Activated gamma-delta T cell treated with anti-CD3 and anti-CD28 coated beads, Interleukin-2, amount 50 U/mL, for 16 hours (primary cell): ENCODE data around the gene SLC35E2B.
"Not testable (repeated sequence)": the region's sequence is repeated elsewhere in the genome, so short reads cannot be mapped to it uniquely, and the experiment has no call there.

Source experiments
- DNase-seq: peaks from one replicate; pipeline ENCODE4 v3.0.0-alpha.2; 2020; ENCODE audit warnings: low read depth

Gene SLC35E2B

GRCh38 chr1:1692714-1693647 lies at the start of gene SLC35E2B:
SLC35E2B (minus strand) TSS chr1:1692795; CDS start chr1:1676699, 16,096 bp downstream.
- peak; percentile 97 for DNase-seq

DNA sequence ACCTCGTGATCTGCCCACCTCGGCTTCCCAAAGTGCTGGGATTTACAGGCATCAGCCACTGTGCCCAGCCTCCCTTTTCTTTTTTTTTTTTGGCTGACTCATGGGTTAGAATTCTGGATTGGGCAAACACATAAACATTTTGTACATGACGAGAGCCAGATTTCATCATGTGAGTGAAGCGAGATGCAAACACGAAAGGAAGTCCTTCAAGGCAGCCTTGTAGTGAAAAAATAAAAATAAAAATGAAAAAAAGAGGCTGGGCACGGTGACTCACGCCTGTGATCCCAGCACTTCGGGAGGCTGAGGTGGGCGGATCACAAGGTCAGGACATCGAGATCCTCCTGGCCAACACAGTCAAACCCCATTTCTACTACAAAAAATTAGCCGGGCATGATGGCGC lies 48.4 kb upstream of the SLC35E2B start:
- DNase-seq = not testable (repeated sequence)

DNA sequence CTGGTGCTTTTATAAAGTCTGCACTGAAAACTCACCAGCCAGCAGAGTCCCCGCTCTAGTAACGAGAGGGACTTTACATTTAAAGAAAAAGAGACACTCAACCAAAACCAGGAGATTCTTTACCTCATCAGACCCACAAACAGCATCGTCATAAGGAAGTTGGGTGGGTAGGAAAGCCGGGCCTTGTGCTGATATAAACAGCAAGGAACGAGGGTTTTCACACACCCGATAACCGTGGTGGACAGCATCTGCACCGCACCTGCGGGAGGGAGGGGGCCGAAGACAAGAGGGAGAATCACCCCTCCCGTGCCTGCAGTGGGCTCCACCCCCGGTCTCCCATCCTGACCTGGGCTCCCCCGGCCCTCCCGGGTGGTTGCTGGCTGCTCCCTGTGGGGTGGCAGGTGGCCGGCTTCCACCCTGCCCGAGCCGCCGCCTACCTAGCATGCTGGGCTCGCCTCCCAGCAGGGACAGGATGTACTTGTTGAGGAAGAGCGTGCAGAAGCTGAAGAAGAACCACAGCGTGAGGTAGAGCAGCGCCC lies 46.3 kb upstream of the SLC35E2B start:
- not testable (repeated sequence) for DNase-seq

GRCh38 chr1:1737675-1738590 lies 45.3 kb upstream of the SLC35E2B start:
- DNase-seq = not testable (repeated sequence)

DNA sequence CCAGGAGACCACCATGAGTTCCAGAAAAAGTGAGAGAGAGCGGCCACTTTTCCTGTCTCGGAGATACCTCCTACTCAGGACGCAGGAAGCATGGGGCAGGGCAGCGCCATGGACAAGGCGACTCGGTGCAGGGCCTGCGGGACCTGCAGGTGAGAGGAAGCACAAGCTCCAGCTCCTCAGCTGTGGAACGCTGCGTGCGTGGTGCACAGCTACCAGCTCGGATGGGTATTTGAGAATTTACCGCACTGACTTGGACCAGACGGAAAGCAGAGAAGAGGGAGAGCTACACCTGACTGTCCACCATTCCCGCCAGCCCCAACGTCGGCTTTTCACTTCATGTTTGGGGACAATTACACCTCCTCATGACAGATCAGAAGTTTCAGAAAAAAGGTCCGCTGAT lies 39.8 kb upstream of the SLC35E2B start:
- no peak for DNase-seq

DNA sequence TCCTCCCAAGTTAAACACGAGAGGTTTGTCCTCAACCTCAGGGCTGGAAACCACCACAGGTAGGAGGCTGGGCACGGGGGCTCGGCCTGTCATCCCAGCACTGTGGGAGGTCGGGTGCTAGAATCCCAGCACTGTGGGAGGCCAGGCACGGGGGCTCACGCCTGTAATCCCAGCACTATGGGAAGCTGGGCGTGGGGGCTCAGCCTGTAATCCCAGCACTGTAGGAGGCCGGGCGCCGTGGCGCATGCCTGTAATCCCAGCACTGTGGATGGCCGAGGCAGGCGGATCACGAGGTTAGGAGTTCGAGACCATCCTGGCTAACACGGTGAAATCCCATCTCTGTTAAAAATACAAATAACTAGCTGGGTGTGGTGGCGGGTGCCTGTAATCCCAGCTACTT lies 38.3 kb upstream of the SLC35E2B start:
- DNase-seq = no peak

- DNase-seq = not testable (repeated sequence)
Observed at GRCh38 chr1:1730230-1730629, 37.6 kb upstream of the SLC35E2B start.

DNA sequence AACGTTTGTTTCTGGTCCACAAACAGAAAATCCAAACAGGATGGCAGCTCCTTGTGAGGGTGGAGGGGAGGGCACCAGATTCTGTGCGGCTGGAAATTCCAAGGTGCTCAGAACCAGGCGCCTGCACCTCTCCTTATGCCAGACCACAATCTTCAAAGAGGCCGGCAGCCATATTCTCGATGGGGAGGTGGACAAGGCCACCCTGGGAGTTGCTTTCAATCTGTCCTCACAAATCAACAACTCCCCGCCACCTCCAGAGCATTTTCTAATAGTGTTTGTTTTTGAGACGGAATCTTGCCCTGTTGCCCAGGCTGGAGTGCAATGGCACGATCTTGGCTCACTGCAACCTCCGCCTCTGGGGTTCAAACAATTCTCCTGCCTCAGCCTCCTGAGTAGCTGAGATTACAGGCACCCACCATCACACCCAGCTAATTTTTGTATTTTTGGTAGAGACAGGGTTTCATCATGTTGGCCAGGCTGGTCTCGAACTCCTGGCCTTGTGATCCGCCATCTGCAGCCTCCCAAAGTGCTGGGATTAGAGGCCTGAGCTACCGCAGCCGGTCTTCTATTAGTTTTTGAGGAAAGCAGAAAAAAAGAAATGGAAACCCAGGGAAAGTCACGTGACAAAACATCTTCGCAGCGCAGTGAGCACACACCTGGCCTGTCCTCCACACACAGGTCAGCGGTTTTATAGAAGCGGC lies 36.7 kb upstream of the SLC35E2B start:
- not testable (repeated sequence) for DNase-seq

DNA sequence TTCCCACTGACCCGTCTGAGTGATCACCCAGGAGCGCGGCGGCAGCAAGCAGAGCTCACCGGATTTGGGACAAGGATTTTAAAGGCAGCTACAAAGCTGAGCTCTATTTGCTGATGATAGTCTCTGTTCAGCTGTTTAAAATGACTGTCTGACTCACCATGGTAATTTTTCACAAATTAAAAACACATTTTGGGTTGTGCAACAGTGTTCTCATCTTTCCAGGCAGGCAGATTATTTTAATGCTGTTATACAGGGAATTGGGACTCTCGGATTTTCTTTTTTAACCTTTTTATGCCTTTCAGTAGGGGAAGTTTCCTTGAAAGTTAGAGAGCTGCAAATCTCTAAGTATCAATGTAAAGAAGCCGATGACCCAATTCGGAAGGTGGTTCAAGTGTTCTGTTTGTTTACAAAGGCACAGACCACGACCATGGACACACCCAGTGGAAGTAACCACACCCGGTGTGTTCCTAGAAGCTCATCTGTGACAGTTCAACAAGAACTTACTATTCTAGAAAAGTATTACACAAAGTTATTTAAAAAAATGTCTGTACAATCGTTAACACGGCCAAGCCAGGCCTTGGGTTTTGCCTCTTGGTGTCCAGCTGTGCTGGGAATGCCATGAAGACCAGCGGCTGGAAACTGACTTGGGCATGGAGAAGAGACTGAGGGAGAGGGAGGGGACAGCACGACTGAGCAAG lies 35.9 kb upstream of the SLC35E2B start:
- DNase-seq = not testable (repeated sequence)

GRCh38 chr1:1727131-1727651 lies 34.6 kb upstream of the SLC35E2B start:
- not testable (repeated sequence) for DNase-seq

DNA sequence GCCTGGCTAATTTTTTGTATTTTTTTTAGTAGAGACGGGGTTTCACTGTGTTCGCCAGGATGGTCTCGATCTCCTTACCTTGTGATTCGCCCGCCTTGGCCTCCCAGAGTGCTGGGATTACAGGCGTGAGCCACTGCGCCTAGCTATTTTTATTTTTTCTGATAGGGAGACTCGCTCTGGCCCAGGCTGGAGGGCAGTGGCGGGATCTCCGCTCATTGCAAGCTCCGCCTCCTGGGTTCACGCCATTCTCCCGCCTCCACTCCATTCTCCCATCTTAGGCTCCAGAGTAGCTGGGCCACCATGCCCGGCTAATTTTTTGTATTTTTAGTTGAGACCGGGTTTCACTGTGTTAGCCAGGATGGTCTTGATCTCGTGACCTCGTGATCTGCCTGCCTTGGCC lies 33.5 kb upstream of the SLC35E2B start:
- not testable (repeated sequence) for DNase-seq

DNA sequence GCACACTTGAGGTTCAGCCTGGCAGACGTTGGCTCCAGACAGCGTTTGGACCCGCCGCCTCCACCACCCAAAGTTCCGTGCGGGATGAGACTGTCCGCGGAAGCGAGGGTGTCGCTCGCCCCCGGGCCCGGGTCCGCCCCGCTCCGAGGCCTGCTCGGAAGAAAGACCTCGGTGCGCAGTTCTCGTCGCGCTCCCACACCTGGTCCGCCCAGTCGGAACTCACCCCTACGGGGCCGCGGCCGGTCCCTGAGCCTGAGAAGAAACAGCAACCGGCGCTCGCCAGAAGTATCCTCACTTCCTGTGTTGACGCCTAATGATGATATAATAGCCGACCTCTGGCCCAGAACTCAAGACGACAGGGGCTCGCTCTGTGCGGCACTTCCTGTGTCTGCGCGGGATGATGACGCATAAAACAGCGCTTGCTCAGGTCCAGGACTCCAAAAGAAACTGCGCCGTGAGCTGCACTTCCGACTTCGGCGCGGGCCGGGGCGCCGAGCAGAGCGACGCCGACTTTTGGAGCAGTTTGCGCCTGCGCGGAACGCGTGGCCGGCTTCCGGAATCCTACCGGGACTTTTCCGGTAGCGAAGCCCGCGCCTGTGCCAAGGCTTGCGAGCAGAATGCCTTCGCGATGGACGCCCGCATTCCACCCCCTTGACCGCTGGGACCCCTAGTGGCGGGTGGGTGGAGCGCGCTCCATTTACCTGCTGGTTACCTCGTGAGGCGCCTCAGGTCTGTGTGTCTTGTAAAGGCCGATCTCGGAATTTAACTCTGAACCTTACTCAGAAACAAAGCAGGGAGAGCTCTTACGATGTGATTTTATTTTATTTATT lies 31.7 kb upstream of the SLC35E2B start, which contains the start of gene CDK11A:
Gene CDK11A (minus strand): TSS at position 323 of the 830 bp plus-strand sequence. CDS start 1,539 bp downstream, outside the sequence.
- DNase-seq = peak; percentile 98

DNA sequence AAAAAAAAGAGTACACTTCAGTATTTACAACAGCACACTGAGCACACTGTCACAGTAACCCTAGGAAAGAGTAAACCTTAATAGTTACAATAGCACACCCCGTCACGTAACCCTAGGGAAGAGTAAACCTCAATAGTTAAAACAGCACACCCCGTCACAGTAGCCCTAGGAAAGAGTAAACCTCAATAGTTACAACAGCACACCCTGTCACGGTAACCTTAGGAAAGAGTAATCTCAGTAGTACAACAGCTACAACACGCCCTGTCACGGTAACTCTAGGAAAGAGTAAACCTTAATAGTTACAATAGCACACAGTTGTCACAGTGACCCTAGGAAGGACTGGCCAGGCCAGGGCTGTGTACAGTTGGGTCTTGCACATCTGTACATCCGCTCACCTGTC lies 28.6 kb upstream of the SLC35E2B start:
- DNase-seq = no peak

GRCh38 chr1:1715109-1715883 lies 22.7 kb upstream of the SLC35E2B start:
- DNase-seq = not testable (repeated sequence)

DNA sequence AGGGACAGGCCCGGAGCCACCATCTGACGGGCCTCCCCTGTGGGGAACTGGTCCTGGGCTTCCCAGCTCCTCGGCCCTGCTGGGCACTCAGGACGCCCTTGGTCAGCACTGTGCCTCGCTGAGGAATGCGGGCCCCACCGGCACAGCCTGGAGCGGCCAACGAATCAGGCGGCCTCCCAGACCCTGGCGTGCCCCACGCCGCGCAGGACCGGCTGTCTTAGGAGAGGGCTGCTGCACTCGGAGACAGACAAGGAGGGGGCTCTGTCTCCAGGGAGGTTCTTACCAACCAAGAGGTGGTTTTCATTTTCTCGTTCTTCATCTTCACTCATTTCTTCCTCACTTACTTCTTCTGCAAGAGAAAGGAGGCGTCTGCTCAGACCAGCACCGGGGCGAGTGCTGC lies 15.3 kb upstream of the SLC35E2B start:
- DNase-seq = not testable (repeated sequence)

DNA sequence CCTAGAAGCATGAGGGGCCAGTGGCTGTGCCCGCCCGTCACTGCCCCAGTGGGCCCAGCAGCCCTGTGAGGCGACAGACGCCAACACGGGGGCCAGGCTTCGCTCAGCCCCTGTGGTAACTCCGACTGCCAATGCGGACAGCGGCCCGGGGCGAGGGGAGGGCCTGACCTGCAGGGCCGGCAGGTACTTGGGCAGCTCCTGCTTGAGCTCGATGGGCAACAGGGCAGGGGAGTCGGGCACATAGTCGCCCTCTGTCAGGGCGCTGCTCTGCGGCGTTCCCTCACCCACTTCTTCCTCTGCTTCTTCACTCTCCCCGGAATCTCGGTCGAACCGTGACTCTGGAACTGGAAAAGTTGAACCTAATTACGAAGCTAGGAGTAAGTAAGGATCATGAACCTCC lies 14.6 kb upstream of the SLC35E2B start:
- DNase-seq = not testable (repeated sequence)

DNA sequence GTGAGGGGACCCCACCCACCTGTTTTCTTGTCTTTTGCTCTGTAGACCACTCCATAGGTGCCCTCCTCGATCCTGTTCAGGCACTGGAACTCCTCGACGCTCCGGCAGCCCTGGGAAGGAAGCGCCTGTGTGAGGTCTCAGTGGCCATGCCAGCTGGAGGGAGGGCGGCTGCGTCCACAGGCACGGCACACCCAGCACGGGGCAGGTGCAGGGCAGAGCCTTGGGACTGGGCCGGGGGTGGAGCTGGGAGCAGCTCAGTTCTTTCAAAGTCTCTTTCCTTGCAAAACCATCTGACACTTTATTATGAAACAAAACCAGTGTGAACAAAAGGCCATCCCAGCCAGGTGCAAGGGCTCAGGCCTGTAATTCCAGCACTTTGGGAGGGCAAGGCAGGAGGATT lies 13.0 kb upstream of the SLC35E2B start:
- DNase-seq = not testable (repeated sequence)

DNA sequence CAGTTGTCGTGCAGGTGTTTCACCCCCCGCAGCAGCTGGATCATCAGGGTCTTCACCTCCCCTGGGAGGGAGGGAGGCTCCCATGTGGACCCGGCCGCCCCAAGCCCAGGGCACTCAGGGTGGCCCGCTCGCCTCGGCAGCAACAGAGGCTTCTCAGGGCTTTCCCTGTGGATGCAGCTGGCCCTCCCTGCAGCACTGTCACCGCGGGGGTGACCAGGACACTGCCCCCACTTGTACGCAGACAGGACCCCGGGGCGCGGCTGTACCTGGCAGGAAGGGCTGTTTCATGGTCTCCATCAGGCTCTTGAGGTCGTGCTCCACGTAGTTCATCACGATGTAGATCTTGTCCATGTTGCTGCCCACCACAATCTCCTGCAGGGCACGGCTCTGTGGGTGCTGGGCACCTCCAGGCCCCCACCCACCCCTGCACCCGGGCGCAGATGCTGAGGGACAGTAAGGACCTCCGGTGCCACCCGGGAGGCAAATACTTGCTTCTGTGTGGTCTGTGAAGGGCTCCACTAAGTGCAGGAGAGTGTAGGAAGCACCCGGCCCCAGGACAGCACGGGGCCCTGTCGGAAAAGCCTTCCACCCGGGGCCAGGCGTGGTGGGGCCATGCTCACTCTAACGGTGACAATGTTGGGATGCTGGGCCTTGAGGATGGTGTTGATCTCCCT lies 11.8 kb upstream of the SLC35E2B start:
- DNase-seq = not testable (repeated sequence)
